Choroid plexus epithelial cell (primary cell): ENCODE measurements around the gene EXOC6B.

Experiments used
- DNase-seq: peaks from one replicate; pipeline ENCODE4 v3.0.0-alpha.2; 2010; ENCODE audit warnings: low read depth
- H3K4me3 ChIP-seq: 2 replicates; pipeline ENCODE4 v1.5.1; 2011; ENCODE audit warnings: low read depth, mild to moderate bottlenecking, control low read depth, low read length, moderate library complexity
- CTCF ChIP-seq: conservative IDR thresholded peaks from 2 replicates; pipeline ENCODE4 v1.5.1; 2011; ENCODE audit warnings: low read depth, mild to moderate bottlenecking, control low read depth, inconsistent platforms, low read length, moderate library complexity

The EXOC6B gene

GRCh38 chr2:72821983-72822382 lies 3.9 kb downstream of the EXOC6B start:
- DNase-seq: no peak
- no peak overlapping the region for H3K4me3 ChIP-seq
- TF ChIP-seq CTCF: no peak

DNA sequence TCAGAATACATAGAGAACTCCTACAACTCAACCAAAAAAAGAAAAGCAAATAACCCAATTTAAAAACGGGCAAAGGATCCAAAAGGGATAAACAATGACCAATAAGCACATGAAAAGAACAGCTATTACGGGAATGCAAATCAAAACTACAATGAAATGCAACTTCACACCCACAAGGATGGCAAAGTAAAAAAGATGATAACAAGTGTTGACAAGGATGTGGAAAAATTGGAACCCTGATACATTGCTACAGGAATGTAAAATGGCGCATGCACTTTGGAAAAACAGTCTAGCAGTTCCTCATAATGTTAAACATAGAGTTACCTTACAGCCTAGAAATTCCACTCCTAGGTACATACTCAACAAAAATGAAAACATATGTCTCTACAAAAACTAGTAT lies 4.7 kb downstream of the EXOC6B start:
- no peak for TF ChIP-seq CTCF
- DNase-seq: no peak
- H3K4me3 ChIP-seq: no peak overlapping the region

DNA sequence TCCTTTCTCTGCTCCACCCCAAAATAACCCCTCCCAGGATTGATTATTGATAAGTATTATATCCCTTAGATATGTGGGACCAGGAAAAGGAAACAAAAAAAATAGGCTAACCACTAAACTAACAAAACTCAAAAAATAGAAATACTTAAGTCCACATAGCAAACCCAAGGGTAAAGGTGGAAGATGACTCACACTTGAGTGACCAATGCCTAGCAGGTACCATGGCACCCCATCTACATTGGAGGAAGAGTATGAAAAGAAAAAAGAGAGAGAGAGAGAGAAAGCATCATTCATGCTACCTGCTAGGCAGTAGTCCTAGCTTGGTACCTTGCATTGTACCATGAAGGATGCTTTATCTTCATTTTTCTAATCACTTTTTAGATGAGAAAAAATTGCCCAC lies 6.3 kb downstream of the EXOC6B start:
- TF ChIP-seq CTCF: no peak
- no peak overlapping the region for H3K4me3 ChIP-seq
- no peak for DNase-seq

- peak; percentile 66 for TF ChIP-seq CTCF
- no peak overlapping the region for H3K4me3 ChIP-seq
- peak; percentile 87 for DNase-seq
These were observed 10.1 kb downstream of the EXOC6B start for GRCh38 chr2:72815655-72816278.

- no peak overlapping the region for H3K4me3 ChIP-seq
- DNase-seq: peak; percentile 60
- no peak for TF ChIP-seq CTCF
These were observed 12.0 kb downstream of the EXOC6B start for GRCh38 chr2:72813841-72814240.

DNA sequence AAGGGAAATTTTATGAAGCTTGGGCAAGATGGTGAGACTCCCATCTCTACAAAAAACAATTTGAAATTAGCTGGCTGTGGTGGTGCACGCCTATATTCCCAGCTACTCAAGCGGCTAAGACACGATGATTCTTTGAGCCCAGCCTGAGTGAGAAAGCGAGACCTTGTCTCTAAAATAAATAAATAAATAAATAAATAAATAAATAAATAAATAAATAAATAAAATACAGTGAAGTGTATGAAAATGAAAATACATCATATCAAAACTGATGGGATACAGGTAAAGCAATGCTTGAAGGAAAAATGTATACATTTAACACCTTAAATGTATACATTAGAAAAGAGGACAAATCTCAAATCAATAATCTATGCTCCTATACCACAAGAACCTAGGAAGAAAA lies 15.7 kb downstream of the EXOC6B start:
- TF ChIP-seq CTCF: no peak
- no peak overlapping the region for H3K4me3 ChIP-seq
- no peak for DNase-seq

DNA sequence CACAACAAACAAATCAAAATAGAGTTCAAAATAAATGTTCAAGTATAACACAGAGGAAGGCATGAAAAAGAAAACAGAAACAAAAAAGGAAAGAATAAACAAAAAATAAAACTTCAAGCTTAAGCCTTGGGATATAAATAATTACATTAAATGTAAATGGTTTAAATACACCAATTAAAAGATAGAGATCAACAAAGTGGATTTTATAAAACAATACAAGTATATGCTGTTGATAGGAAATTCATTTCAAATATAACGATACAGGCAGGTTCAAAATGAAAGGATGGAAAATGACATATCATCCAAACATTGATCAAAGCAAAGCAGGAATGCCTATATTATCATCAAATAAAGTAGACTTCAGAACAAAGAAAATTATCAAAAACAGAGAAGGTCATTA lies 16.7 kb downstream of the EXOC6B start:
- no peak overlapping the region for H3K4me3 ChIP-seq
- TF ChIP-seq CTCF: no peak
- no peak for DNase-seq
